SK-N-SH (cell line): ENCODE data around the gene IAPP. TPM values are rescaled to one million over a fixed set of nuclear protein-coding genes. Genes with fewer than 3 reads are reported as not detected.

Source experiments
- polyA plus RNA-seq, 3 experiments: library from polyadenylated mRNA; depleted of rRNA; stranded (reverse); fragments of >200 nt; gene quantifications; 2 replicates each; pipeline ENCODE4 v1.2.3, GENCODE V29; 2012

The IAPP gene
- polyA plus RNA-seq, 1 of the 3 experiments (the other 2 are of a cell fraction), result not detected

Other genes with a start within 250 kb of the IAPP start
- gene SLCO1B1, start 241.7 kb upstream of the IAPP start, polyA plus RNA-seq (2012; rRNA removed), result not detected in 2 replicates
- under 0.01 TPM in 1 of 2 replicates, not detected in the other for gene SLCO1A2, start 38.0 kb upstream of the IAPP start, polyA plus RNA-seq (2012; rRNA removed)
- 5.0 and 6.9 TPM in 2 replicates for gene PYROXD1, start 64.8 kb downstream of the IAPP start, polyA plus RNA-seq (2012; rRNA removed)
- 14.6 and 17.0 TPM in 2 replicates for gene RECQL, start 128.7 kb downstream of the IAPP start, polyA plus RNA-seq (2012; rRNA removed)
- 7.9 and 10.6 TPM in 2 replicates for gene GOLT1B, start 128.9 kb downstream of the IAPP start, polyA plus RNA-seq (2012; rRNA removed)
- not detected in 2 replicates for gene SPX, start 153.4 kb downstream of the IAPP start, polyA plus RNA-seq (2012; rRNA removed)
- gene GYS2, start 231.9 kb downstream of the IAPP start, polyA plus RNA-seq (2012; rRNA removed), result 0.02 TPM in 1 of 2 replicates, not detected in the other